GM23248 (cell line): Measurements from ENCODE around the gene HPS5. TPM values are rescaled to one million over a fixed set of nuclear protein-coding genes. Genes with fewer than 3 reads are reported as not detected.

Experiments
- DNase-seq: peaks from one replicate; pipeline ENCODE4 v3.0.0-alpha.2; 2015
- H2AFZ ChIP-seq: fragments of 200-600 bp; sonication (generic); 2 replicates; pipeline ENCODE4 v1.6.1; 2016; ENCODE audit warnings: antibody characterized with exemption
- H3F3A ChIP-seq: fragments of 200-600 bp; sonication (generic); 2 replicates; pipeline ENCODE4 v1.6.1; 2016; ENCODE audit warnings: mild to moderate bottlenecking, antibody characterized with exemption, mixed run types; ENCODE audit not compliant: insufficient read depth
- H3K27ac ChIP-seq: fragments of 200-600 bp; sonication (generic); 2 replicates; pipeline ENCODE4 v1.5.1; 2016; ENCODE audit warnings: mild to moderate bottlenecking
- H3K27me3 ChIP-seq: fragments of 200-600 bp; sonication (generic); replicated peaks from 2 replicates; pipeline ENCODE4 v1.6.1; 2016; ENCODE audit warnings: mild to moderate bottlenecking; ENCODE audit not compliant: insufficient read depth
- H3K36me3 ChIP-seq: fragments of 200-600 bp; sonication (generic); 2 replicates; pipeline ENCODE4 v1.6.1; 2016; ENCODE audit warnings: low read depth, mild to moderate bottlenecking
- H3K4me1 ChIP-seq: fragments of 200-600 bp; sonication (generic); 2 replicates; pipeline ENCODE4 v1.6.1; 2016; ENCODE audit warnings: mild to moderate bottlenecking; ENCODE audit not compliant: insufficient read depth
- H3K4me2 ChIP-seq: fragments of 200-600 bp; sonication (generic); one replicate; pipeline ENCODE4 v1.6.1; 2016; ENCODE audit warnings: mild to moderate bottlenecking; ENCODE audit not compliant: unreplicated experiment
- H3K4me3 ChIP-seq: fragments of 200-600 bp; sonication (generic); 2 replicates; pipeline ENCODE4 v1.5.1; 2016; ENCODE audit warnings: mild to moderate bottlenecking
- H3K79me2 ChIP-seq: fragments of 200-600 bp; sonication (generic); 2 replicates; pipeline ENCODE4 v1.6.1; 2016; ENCODE audit warnings: mild to moderate bottlenecking; ENCODE audit not compliant: insufficient read depth
- H3K9ac ChIP-seq: fragments of 200-600 bp; sonication (generic); 2 replicates; pipeline ENCODE4 v1.6.1; 2016; ENCODE audit warnings: mild to moderate bottlenecking
- H3K9me2 ChIP-seq: fragments of 200-600 bp; sonication (generic); 2 replicates; pipeline ENCODE4 v1.6.1; 2016; ENCODE audit warnings: mixed run types, mild to moderate bottlenecking, moderate library complexity; ENCODE audit not compliant: insufficient read depth
- H3K9me3 ChIP-seq: fragments of 200-600 bp; sonication (generic); one replicate; pipeline ENCODE4 v1.6.1; 2017; ENCODE audit warnings: low read depth
- H4K20me1 ChIP-seq: fragments of 200-600 bp; sonication (generic); 2 replicates; pipeline ENCODE4 v1.6.0; 2016; ENCODE audit not compliant: insufficient read depth
- EZH2 ChIP-seq: fragments of 200-600 bp; sonication (generic); IDR thresholded peaks from 2 replicates; pipeline ENCODE4 v1.6.1; 2018; ENCODE audit warnings: antibody characterized with exemption, mild to moderate bottlenecking; ENCODE audit not compliant: insufficient read depth, poor library complexity, severe bottlenecking
- EZH2phosphoT487 ChIP-seq: fragments of 200-600 bp; sonication (generic); IDR thresholded peaks from 2 replicates; pipeline ENCODE4 v1.6.1; 2018; ENCODE audit warnings: antibody characterized with exemption, moderate library complexity, mild to moderate bottlenecking, low read depth; ENCODE audit not compliant: insufficient read depth
- WGBS, 2 experiments: methylation state at CpG; one replicate each; pipeline ENCODE4 v1.1.6; 2015 to 2017; ENCODE audit warnings: low lambda C conversion rate in 2 of 2, low coverage in 1 of 2; ENCODE audit errors: missing lambda C conversion rate in 2 of 2; 5-methylcytosine and 5-hydroxymethylcytosine counted together
- in situ Hi-C: fragments of 300-500 bp; cut with MboI; formaldehyde crosslinking; loops from 2 replicates; pipeline ENCODE4 v1.15.0; 2020
- polyA plus RNA-seq: library from polyadenylated mRNA; unstranded; fragments of >200 nt; fragmentation: Nextera tagmentation; extraction: Ambion mirVana; gene quantifications from 2 replicates; pipeline ENCODE4 v1.2.1, GENCODE V29; 2016
- total RNA-seq: library from RNA; depleted of rRNA; stranded (reverse); fragments of >200 nt; shearing (Covaris generic); gene quantifications from 2 replicates; pipeline ENCODE4 v1.2.3, GENCODE V29; 2014

The HPS5 gene
- total and polyA plus RNA-seq, 2 experiments from 2014 or later = 20.2 to 34.9 TPM

GRCh38 chr11:18285841-18286240, 36.1 kb downstream of the HPS5 start:
- TF ChIP-seq EZH2 = no peak
- TF ChIP-seq EZH2phosphoT487 = no peak
- Histone ChIP-seq H3F3A (no peaks in the 10 kb centered on the region), H3K9me3 (no peaks in the 10 kb centered on the region), H3K27me3 (no peaks in the 10 kb centered on the region), H2AFZ (no peak overlapping the region), H3K79me2 (no peaks in the 10 kb centered on the region), H3K27ac (no peak overlapping the region), H3K4me3 (no peak overlapping the region), H3K4me2 (no peak overlapping the region), H3K4me1 (no peaks in the 10 kb centered on the region), H3K36me3 (peaks cover 55% of the 10 kb centered on the region), H4K20me1 (no peaks in the 10 kb centered on the region), H3K9ac (no peak overlapping the region), H3K9me2 (no peaks in the 10 kb centered on the region)
- DNase-seq = no peak
- 93 to 97% methylated on average over 1 of the region's 1 CpG for WGBS, 2 experiments
- in situ Hi-C loops = no loop called here

- no peaks in the 10 kb centered on the region for H4K20me1 ChIP-seq
- no peak for TF ChIP-seq EZH2
- no peak for TF ChIP-seq EZH2phosphoT487
- H3K27me3 ChIP-seq = no peaks in the 10 kb centered on the region
- no peak overlapping the region for H3K27ac ChIP-seq
- H3K79me2 ChIP-seq = no peaks in the 10 kb centered on the region
- in situ Hi-C loops = no loop called here
- H3K4me3 ChIP-seq = no peak overlapping the region
- H3K4me2 ChIP-seq = no peak overlapping the region
- DNase-seq = no peak
- no peaks in the 10 kb centered on the region for H3K9me3 ChIP-seq
- peaks cover 63% of the 10 kb centered on the region for H3K36me3 ChIP-seq
- H3F3A ChIP-seq = no peaks in the 10 kb centered on the region
- 95 to 96% methylated on average over 2 of the region's 2 CpGs for WGBS, 2 experiments
- H3K4me1 ChIP-seq = no peaks in the 10 kb centered on the region
- no peak overlapping the region for H3K9ac ChIP-seq
- H3K9me2 ChIP-seq = no peaks in the 10 kb centered on the region
- H2AFZ ChIP-seq = no peak overlapping the region
Observed at GRCh38 chr11:18282626-18283025, 39.3 kb downstream of the HPS5 start.

DNA sequence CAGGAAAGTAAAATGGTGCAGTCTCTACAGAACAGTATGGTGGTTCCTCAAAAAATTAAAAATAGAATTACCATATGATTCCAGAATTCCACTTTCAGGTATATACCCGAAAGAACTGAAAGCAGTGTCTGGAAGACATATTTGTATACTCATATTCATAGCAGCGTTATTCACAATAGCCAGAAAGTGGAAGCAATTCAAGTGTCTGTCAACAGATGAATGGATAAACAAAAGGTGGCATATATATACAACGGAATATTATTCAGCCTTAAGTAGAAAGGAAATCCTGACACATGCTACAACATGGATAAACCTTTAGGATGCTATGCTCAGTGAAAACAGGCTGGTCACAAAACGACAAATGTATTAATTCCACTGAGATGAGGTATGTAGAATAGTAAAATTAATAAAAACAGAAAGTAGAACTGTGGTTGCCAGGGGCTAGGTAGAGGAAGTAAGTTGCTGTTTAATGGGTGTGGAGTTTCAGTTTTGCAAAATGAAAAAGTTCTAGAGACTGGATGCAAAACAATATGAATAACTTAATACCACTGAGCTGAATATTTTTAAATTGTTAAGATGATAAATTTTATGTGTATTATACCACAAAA, 41.4 kb downstream of the HPS5 start:
- Histone ChIP-seq H3K4me1 (no peaks in the 10 kb centered on the region), H3K9me2 (no peaks in the 10 kb centered on the region), H3K27me3 (no peaks in the 10 kb centered on the region), H3K4me3 (no peak overlapping the region), H3K36me3 (peaks cover 48% of the 10 kb centered on the region; the same call in 1 of the 2 replicates), H3F3A (no peaks in the 10 kb centered on the region), H3K27ac (no peak overlapping the region), H3K79me2 (no peaks in the 10 kb centered on the region), H2AFZ (no peak overlapping the region), H3K4me2 (no peak overlapping the region), H4K20me1 (no peaks in the 10 kb centered on the region), H3K9me3 (no peaks in the 10 kb centered on the region), H3K9ac (no peak overlapping the region)
- DNase-seq = no peak
- WGBS, 2 experiments = 75 to 79% methylated on average over 4 of the region's 4 CpGs
- in situ Hi-C loops = no loop called here
- TF ChIP-seq EZH2 = no peak
- TF ChIP-seq EZH2phosphoT487 = no peak

GRCh38 chr11:18277565-18278271, 44.2 kb downstream of the HPS5 start:
- Histone ChIP-seq H3K4me2 (no peak overlapping the region), H3K79me2 (no peaks in the 10 kb centered on the region), H3K9me2 (no peaks in the 10 kb centered on the region), H3F3A (no peaks in the 10 kb centered on the region), H3K27ac (no peak overlapping the region), H4K20me1 (no peaks in the 10 kb centered on the region), H3K4me1 (no peaks in the 10 kb centered on the region), H3K27me3 (no peaks in the 10 kb centered on the region), H2AFZ (no peak overlapping the region), H3K4me3 (no peak overlapping the region), H3K36me3 (peaks cover 28% of the 10 kb centered on the region; the same call in 1 of the 2 replicates), H3K9ac (no peak overlapping the region), H3K9me3 (no peaks in the 10 kb centered on the region)
- WGBS, 2 experiments = 88 to 92% methylated on average over 5 of the region's 5 CpGs
- TF ChIP-seq EZH2 = no peak
- TF ChIP-seq EZH2phosphoT487 = no peak
- in situ Hi-C loops = no loop called here
- no peak for DNase-seq
